H1 (cell line): Measurements from ENCODE around the gene KIAA0930. TPM values are rescaled to one million over a fixed set of nuclear protein-coding genes. Genes with fewer than 3 reads are reported as not detected.

Source experiments
- CTCF ChIA-PET: fragments of 300-600 bp; sonication (Branson Sonifier 250); formaldehyde crosslinking; loops from one replicate; lab custom pipeline; 2021; ENCODE audit not compliant: partially characterized antibody; lab: Charles Lee
- POLR2A ChIA-PET: fragments of 300-600 bp; sonication (Branson Sonifier 250); formaldehyde crosslinking; loops from one replicate; lab custom pipeline; 2021; ENCODE audit warnings: inconsistent platforms; ENCODE audit not compliant: partially characterized antibody; lab: Charles Lee
- DNase-seq, 2 experiments: peaks; one replicate each; pipeline versions ENCODE4 v3.0.0 to v3.0.0-alpha.2; 2010 to 2022; ENCODE audit warnings: low spot score in 2 of 2, low read depth in 1 of 2, mixed read lengths in 1 of 2
- FAIRE-seq: peaks from 2 replicates; lab custom pipeline; 2011; peaks lifted over from hg19 to GRCh38; lab: Jason Lieb, UNC
- H2AFZ ChIP-seq: 2 replicates; pipeline ENCODE4 v1.8.1; 2012; ENCODE audit warnings: low read length, inconsistent platforms
- H2AK5ac ChIP-seq: 2 replicates; pipeline ENCODE4 v1.6.1; 2013; ENCODE audit warnings: low read depth, low read length
- H2BK120ac ChIP-seq: replicated peaks from 2 replicates; pipeline ENCODE3; 2013; ENCODE audit warnings: low read depth, low read length, inconsistent platforms
- H2BK12ac ChIP-seq: 2 replicates; pipeline ENCODE4 v1.6.1; 2013; ENCODE audit warnings: low read depth, low read length
- H2BK15ac ChIP-seq: 2 replicates; pipeline ENCODE4 v1.6.1; 2013; ENCODE audit warnings: low read length
- H2BK20ac ChIP-seq: 2 replicates; pipeline ENCODE4 v1.6.1; 2013; ENCODE audit warnings: low read length
- H2BK5ac ChIP-seq: 2 replicates; pipeline ENCODE4 v1.6.1; 2013; ENCODE audit warnings: low read depth, low read length
- H3K14ac ChIP-seq: 2 replicates; pipeline ENCODE4 v1.6.1; 2013; ENCODE audit warnings: inconsistent platforms; ENCODE audit not compliant: insufficient read length
- H3K18ac ChIP-seq: 2 replicates; pipeline ENCODE4 v1.6.1; 2013; ENCODE audit warnings: low read length; ENCODE audit errors: extremely low read depth
- H3K23ac ChIP-seq: 2 replicates; pipeline ENCODE4 v1.6.1; 2013; ENCODE audit warnings: inconsistent platforms; ENCODE audit not compliant: insufficient read length
- H3K23me2 ChIP-seq: 2 replicates; pipeline ENCODE4 v1.6.1; 2013; ENCODE audit warnings: low read depth, low read length
- H3K27ac ChIP-seq: 2 replicates; pipeline ENCODE4 v1.6.1; 2011; ENCODE audit warnings: low read depth, low read length, inconsistent platforms
- H3K27me3 ChIP-seq, 4 experiments: replicated peaks in 1 of 4; 1 replicate in 1 of 4; 2 replicates in 3 of 4; pipeline versions ENCODE4 v1.6.1 to v1.8.1; 2011 to 2013; ENCODE audit warnings: low read length in 3 of 4, mild to moderate bottlenecking in 3 of 4, inconsistent platforms in 2 of 4, mixed read lengths in 2 of 4, moderate library complexity in 1 of 4; ENCODE audit not compliant: control insufficient read depth in 3 of 4, insufficient read depth in 3 of 4; ENCODE audit errors: extremely low read depth in 1 of 4
- H3K36me3 ChIP-seq, 4 experiments: 2 replicates each; pipeline versions ENCODE4 v1.6.1 to v1.8.1; 2011 to 2013; ENCODE audit warnings: mild to moderate bottlenecking in 4 of 4, low read length in 3 of 4, moderate library complexity in 2 of 4, control low read depth in 1 of 4, inconsistent platforms in 1 of 4; ENCODE audit not compliant: insufficient read depth in 4 of 4, control insufficient read depth in 2 of 4
- H3K4ac ChIP-seq: replicated peaks from 2 replicates; pipeline ENCODE3; 2013; ENCODE audit warnings: low read length, low read depth, mixed read lengths, inconsistent platforms; ENCODE audit not compliant: insufficient read length
- H3K4me1 ChIP-seq, 4 experiments: replicated peaks in 1 of 4; 1 replicate in 1 of 4; 2 replicates in 3 of 4; pipeline versions ENCODE4 v1.6.1 to v1.8.1; 2011 to 2013; ENCODE audit warnings: low read length in 3 of 4, inconsistent platforms in 2 of 4, mixed read lengths in 1 of 4; ENCODE audit not compliant: insufficient read depth in 4 of 4, control insufficient read depth in 3 of 4
- H3K4me2 ChIP-seq, 2 experiments: 2 replicates each; pipeline versions ENCODE4 v1.6.1 to v1.8.1; 2011 to 2013; ENCODE audit warnings: low read depth in 2 of 2, low read length in 2 of 2, control low read depth in 1 of 2, inconsistent platforms in 1 of 2, mild to moderate bottlenecking in 1 of 2; ENCODE audit not compliant: insufficient read depth in 1 of 2
- H3K4me3 ChIP-seq, 4 experiments: fragments of 200-600, 300-600 bp in 1 of 4; sonication (generic), shearing (Covaris generic), sonication (Bioruptor Twin) in 1 of 4; 2 replicates each; pipeline versions ENCODE4 v1.5.1 to v1.8.1; 2011 to 2016; ENCODE audit warnings: low read length in 4 of 4, low read depth in 3 of 4, control low read depth in 2 of 4, inconsistent platforms in 2 of 4, mild to moderate bottlenecking in 2 of 4, mixed read lengths in 1 of 4, moderate library complexity in 1 of 4; ENCODE audit not compliant: insufficient read depth in 2 of 4; ENCODE audit errors: extremely low read depth in 1 of 4
- H3K56ac ChIP-seq: replicated peaks from 2 replicates; pipeline ENCODE3; 2013; ENCODE audit warnings: low read depth, mild to moderate bottlenecking, mixed read lengths, low read length, inconsistent platforms; ENCODE audit not compliant: insufficient read length
- H3K79me1 ChIP-seq: 2 replicates; pipeline ENCODE4 v1.6.1; 2013; ENCODE audit warnings: low read depth, low read length, control low read depth
- H3K79me2 ChIP-seq, 2 experiments: 2 replicates each; pipeline versions ENCODE4 v1.6.1 to v1.8.1; 2012 to 2013; ENCODE audit warnings: low read length in 2 of 2, mild to moderate bottlenecking in 2 of 2, inconsistent platforms in 1 of 2; ENCODE audit not compliant: insufficient read depth in 2 of 2, control insufficient read depth in 1 of 2
- H3K9ac ChIP-seq, 4 experiments: replicated peaks in 1 of 4; 1 replicate in 1 of 4; 2 replicates in 3 of 4; pipeline versions ENCODE4 v1.6.1 to v1.8.1; 2011 to 2013; ENCODE audit warnings: low read depth in 3 of 4, low read length in 3 of 4, control low read depth in 2 of 4, mild to moderate bottlenecking in 2 of 4, moderate library complexity in 2 of 4, inconsistent platforms in 1 of 4; ENCODE audit errors: extremely low read depth in 1 of 4
- H3K9me3 ChIP-seq, 2 experiments: 2 replicates each; pipeline versions ENCODE4 v1.6.1 to v1.8.1; 2012 to 2013; ENCODE audit warnings: mild to moderate bottlenecking in 2 of 2, moderate library complexity in 2 of 2, control low read depth in 1 of 2, inconsistent platforms in 1 of 2, low read depth in 1 of 2, low read length in 1 of 2, mixed read lengths in 1 of 2; ENCODE audit not compliant: insufficient read depth in 2 of 2
- H4K20me1 ChIP-seq, 2 experiments: replicated peaks in 1 of 2; 2 replicates each; pipeline versions ENCODE3 to v1.8.1; 2011 to 2013; ENCODE audit warnings: inconsistent platforms in 2 of 2, low read length in 2 of 2, mild to moderate bottlenecking in 1 of 2; ENCODE audit not compliant: insufficient read depth in 2 of 2, control insufficient read depth in 1 of 2
- H4K5ac ChIP-seq: 2 replicates; pipeline ENCODE4 v1.6.1; 2013; ENCODE audit warnings: low read length, low read depth, mixed read lengths, inconsistent platforms; ENCODE audit not compliant: insufficient read length
- H4K8ac ChIP-seq: 2 replicates; pipeline ENCODE4 v1.8.0; 2013; ENCODE audit warnings: mild to moderate bottlenecking, moderate library complexity, low read length, inconsistent platforms; ENCODE audit not compliant: insufficient read depth; ENCODE audit errors: extremely low read depth
- H4K91ac ChIP-seq: replicated peaks from 2 replicates; pipeline ENCODE3; 2013; ENCODE audit warnings: low read length, mixed read lengths, inconsistent platforms; ENCODE audit not compliant: insufficient read length
- RBBP5 ChIP-seq: IDR thresholded peaks from 2 replicates; pipeline ENCODE4 v1.7.1; 2012; ENCODE audit warnings: low read depth, mild to moderate bottlenecking, inconsistent platforms, low read length, moderate library complexity, borderline replicate concordance
- SP2 ChIP-seq: IDR thresholded peaks from 2 replicates; pipeline ENCODE4 v1.6.1; 2012; ENCODE audit warnings: mild to moderate bottlenecking, low read length, inconsistent platforms
- TEAD4 ChIP-seq: IDR thresholded peaks from 2 replicates; pipeline ENCODE4 v1.6.1; 2012; ENCODE audit warnings: low read depth, low read length, inconsistent platforms, mixed read lengths
- WGBS, 2 experiments: shearing (Covaris generic) in 1 of 2; methylation state at CpG; one replicate each; pipeline versions ENCODE4 v1.1.6 to v1.1.7; 2013 to 2015; ENCODE audit warnings: low lambda C conversion rate in 2 of 2, mixed read lengths in 2 of 2, inconsistent platforms in 1 of 2, low coverage in 1 of 2, missing lambda C conversion rate in 1 of 2; ENCODE audit not compliant: insufficient replicate concordance in 2 of 2, insufficient coverage in 1 of 2, insufficient read length in 1 of 2; ENCODE audit errors: extremely low coverage in 1 of 2, missing lambda C conversion rate in 1 of 2; 5-methylcytosine and 5-hydroxymethylcytosine counted together
- polyA plus RNA-seq, 7 experiments: library from polyadenylated mRNA; depleted of rRNA in 3 of 7; stranded (reverse) in 5 of 7; unstranded in 2 of 7; fragments of >200 nt in 5 of 7; fragments of 200-250 nt in 2 of 7; gene quantifications; 1 replicate in 5 of 7; 2 replicates in 1 of 7; 4 replicates in 1 of 7; pipeline versions ENCODE4 v1.2.1 to v1.2.3, GENCODE V29; 2011 to 2013; ENCODE audit warnings: missing spikeins in 2 of 7, mixed read lengths in 2 of 7
- total RNA-seq: library from RNA; stranded (reverse); fragmentation: NEBNext Ultra II Directional; extraction: Animal tissue kit (Norgen Biotek cat#: 25700); gene quantifications from 2 replicates; pipeline ENCODE4 v1.2.1, GENCODE V29; 2021

KIAA0930 gene
- total and polyA plus RNA-seq, 2 of the 8 experiments (the other 6 are each of a cell fraction or from before 2014, with no cell fraction given) = 61.9 to 66.1 TPM

DNA sequence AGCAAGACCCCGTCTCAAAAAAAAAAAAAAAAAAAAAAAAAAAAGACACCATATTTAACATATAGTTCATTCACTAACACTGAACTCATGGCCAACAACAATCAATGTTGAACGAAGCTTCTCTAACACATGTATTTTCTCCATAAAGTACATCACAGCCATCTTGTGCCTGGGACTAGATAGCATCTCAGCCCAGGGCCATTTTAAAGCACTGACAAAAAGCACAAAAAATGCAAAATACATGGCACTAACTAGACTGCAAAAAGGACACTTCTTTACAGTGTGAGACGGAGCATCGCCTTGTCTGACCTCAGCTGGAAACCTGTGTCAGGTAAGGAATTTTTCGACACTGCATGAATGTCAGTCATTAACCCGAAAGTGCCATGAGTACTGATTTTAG, 23.3 kb downstream of the KIAA0930 start:
- Histone ChIP-seq H3K14ac (no peak overlapping the region), H4K5ac (no peak overlapping the region), H4K20me1 (peaks cover 5 to 26% of the 10 kb centered on the region in 2 experiments), H3K27ac (no peak overlapping the region), H4K8ac (no peak overlapping the region), H3K9ac (no peak overlapping the region), H3K36me3 (no peaks in the 10 kb centered on the region), H2BK120ac (no peak overlapping the region), H3K9me3 (no peaks in the 10 kb centered on the region), H2AK5ac (no peak overlapping the region), H3K4me1 (peaks cover 3 to 21% (median 9%) of the 10 kb centered on the region in 4 experiments; a peak in 5 of 7 replicates), H3K79me2 (peaks cover 0 to 20% of the 10 kb centered on the region in 2 experiments; a peak in 2 of 4 replicates), H3K4me2 (no peak overlapping the region), H3K4me3 (no peak overlapping the region), H3K23ac (no peak overlapping the region), H3K4ac (no peak overlapping the region), H2BK20ac (no peak overlapping the region), H3K18ac (no peak overlapping the region), H3K23me2 (no peaks in the 10 kb centered on the region), H2BK5ac (no peak overlapping the region), H2AFZ (no peak overlapping the region), H3K56ac (no peak overlapping the region), H4K91ac (no peak overlapping the region), H2BK12ac (no peak overlapping the region), H3K79me1 (peaks cover 14% of the 10 kb centered on the region), H3K27me3 (no peaks in the 10 kb centered on the region), H2BK15ac (no peak overlapping the region)
- no peak for TF ChIP-seq SP2
- TF ChIP-seq RBBP5 = no peak
- TF ChIP-seq TEAD4 = no peak
- no peak for DNase-seq
- ChIA-PET CTCF (interaction anchor here (0.9 to 2.2 kb wide), 6 partner anchors 8 to 121 kb away, joined by 3 to 12 read pairs (median 4); no protein-coding TSS in a partner anchor), POLR2A (interaction anchor here (0.6 to 1.6 kb wide), 3 partner anchors 13 to 54 kb away, joined by 3 to 5 read pairs (median 4); partner anchors contain the start of gene NUP50)
- 87% methylated on average over 5 of the region's 6 CpGs; no CpG with 5 or more reads in 1 of the 2 experiments for WGBS, 2 experiments
- no peak for FAIRE-seq
